Sigmoid colon (tissue), 3 donors: Measurements from ENCODE around the gene ASPM.

Experiments
- CTCF ChIP-seq, 4 experiments: fragments of 450-650 bp in 3 of 4; fragments of 200-600 bp in 1 of 4; IDR thresholded peaks; one replicate each; pipeline ENCODE4 v1.5.1; 2016 to 2019; ENCODE audit warnings: antibody characterized with exemption in 4 of 4, mild to moderate bottlenecking in 3 of 4, moderate library complexity in 2 of 4
- POLR2A ChIP-seq, 2 donors: fragments of 450-650 bp; IDR thresholded peaks; one replicate each; pipeline ENCODE4 v1.6.1; 2016; ENCODE audit warnings: antibody characterized with exemption in 2 of 2, mild to moderate bottlenecking in 2 of 2, moderate library complexity in 2 of 2

GRCh38 chr1:197146101-197147095 lies at the start of gene ASPM:
- no peak for TF ChIP-seq CTCF (IDR thresholded peaks at IDR 0.05)
- no peak for TF ChIP-seq POLR2A (IDR thresholded peaks at IDR 0.05)
